ENCODE measurements around the gene PSAPL1.
"Not testable (repeated sequence)": the region's sequence is repeated elsewhere in the genome, so short reads cannot be mapped to it uniquely, and the experiment has no call there.

The PSAPL1 gene

DNA sequence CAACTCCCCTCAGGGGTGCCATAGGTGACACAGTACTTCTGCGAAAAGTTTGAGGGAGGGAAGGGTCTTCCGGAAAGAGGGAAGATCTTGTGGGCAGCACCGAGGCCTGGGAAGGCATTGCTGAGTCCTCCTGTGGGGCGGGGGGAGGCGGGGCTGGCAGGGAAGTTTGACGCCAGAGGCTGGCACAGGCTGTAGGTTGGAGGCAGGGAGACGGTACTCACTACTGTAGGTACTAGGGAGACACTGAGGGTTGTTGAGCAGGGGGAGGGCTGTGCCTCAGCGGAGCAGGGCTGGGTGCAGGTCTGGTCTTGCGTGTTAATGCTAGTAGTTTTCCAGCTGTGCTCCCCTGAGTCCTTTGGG, 23.3 kb upstream of the PSAPL1 start:
- DNase-seq, result no peak

DNA sequence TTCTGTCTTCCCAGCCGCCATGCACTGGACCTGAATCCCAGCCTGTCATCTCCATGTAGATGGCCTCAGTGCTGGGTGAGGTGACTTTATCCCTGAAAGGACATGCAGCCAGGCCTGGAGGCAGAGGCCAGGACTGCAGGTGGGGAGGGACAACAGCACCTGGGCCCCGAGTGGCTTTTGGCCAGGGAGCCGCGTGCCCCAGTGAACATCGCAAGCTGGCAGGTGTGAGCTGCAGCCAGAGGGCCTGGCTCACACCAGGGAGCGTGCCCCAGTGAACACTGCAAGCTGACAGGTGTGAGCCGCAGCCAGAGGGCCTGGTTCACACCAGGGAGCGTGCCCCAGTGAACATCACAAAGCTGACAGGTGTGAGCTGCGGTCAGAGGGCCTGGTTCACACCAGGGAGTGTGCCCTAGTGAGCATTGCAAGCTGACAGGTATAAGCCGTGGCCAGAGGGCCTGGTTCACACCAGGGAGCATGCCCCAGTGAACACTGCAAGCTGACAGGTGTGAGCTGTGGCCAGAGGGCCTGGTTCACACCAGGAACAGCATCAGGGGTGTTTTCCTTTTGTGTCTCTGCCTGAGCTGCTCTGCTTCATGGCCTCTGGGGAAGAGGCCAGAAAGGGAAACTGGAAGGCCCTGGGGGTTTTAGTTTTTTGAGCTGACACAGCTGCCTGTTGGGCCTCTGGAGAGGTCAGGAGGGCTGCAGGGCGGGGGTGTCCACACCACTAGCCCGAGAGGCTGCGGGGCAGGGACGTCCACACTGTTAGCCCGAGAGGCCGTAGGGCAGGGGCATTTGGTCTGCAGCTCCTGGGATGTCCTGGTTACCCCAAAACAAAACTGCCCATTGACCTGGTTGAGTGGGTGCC, 22.7 kb upstream of the PSAPL1 start:
- no peak for DNase-seq

DNA sequence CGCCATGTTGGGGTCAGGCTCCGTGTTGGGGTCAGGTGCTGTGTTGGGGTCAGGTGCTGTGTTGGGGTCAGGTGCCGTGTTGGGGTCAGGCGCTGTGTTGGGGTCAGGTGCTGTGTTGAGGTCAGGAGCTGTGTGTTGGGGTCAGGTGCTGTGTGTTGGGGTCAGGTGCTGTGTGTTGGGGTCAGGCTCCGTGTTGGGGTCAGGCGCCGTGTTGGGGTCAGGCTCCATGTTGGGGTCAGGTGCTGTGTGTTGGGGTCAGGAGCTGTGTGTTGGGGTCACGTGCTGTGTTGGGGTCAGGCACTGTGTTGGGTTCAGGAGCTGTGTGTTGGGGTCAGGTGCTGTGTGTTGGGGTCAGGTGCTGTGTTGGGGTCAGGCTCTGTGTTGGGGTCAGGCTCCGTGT, 18.1 kb upstream of the PSAPL1 start:
- DNase-seq, result not testable (repeated sequence)

DNA sequence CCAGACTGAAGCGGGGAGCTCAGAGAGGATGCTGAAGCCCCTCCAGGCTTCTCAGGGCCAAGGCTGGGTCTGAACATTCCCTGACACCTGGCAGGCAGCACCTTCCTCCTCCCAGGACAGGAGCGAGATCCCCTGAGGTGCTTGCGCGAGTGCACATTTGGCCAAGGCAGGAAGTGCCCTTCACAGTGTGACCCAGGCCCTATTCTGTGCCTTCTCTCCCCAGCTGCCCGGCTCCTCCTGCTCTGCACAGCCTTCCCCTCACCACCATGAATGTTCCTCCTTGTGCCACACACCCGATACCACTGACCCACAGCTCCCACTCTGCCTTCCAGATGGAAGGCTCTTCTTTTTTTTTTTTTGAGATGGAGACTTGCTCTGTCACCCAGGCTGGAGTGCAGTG, 17.1 kb upstream of the PSAPL1 start:
- DNase-seq, result no peak

DNA sequence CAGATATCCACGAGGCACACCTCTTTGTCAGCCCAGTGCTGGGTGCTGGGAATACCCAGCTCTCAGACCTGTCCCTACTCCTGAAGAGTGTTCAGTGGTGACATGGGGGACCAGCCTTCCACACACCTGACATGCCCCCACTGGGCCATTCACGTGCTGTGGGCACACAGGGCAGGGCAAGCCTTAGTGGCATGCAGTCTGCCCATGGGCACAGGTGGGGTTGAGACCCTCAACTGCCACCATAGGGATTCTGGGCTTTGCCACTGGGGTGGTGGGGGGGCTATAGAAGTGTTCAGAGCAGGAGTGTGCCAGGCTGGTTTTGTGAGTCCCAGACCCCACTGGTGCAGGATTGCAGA, 16.7 kb upstream of the PSAPL1 start:
- no peak for DNase-seq

DNA sequence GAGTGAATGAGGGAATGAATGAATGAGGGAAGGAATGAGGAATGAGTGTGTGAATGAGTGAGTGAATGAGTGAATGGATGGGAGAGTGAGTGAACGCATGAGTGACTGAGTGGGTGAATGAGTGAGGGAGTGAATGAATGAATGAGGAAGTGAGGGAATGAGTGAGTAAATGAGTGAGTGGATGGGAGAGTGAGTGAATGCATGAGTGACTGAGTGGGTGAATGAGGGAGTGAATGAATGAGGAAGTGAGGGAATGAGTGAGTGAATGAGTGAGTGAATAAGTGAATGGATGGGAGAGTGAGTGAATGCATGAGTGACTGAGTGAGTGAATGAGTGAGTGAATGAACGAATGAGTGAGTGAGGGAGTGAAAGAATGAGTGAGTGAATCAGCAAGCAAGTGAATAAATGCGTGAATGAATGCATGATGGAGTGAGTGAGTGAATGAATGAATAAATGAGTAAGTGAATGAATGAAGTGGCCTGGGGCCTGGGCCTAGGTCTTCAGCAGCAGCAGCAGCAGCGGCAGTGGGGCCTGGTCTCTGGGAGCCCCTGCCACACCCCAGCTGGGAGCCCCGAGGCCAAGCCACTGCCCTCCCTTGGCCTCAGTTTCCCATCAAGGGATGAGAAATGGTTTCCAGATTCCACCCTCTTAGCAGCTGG, 16.2 kb upstream of the PSAPL1 start:
- no peak for DNase-seq

DNA sequence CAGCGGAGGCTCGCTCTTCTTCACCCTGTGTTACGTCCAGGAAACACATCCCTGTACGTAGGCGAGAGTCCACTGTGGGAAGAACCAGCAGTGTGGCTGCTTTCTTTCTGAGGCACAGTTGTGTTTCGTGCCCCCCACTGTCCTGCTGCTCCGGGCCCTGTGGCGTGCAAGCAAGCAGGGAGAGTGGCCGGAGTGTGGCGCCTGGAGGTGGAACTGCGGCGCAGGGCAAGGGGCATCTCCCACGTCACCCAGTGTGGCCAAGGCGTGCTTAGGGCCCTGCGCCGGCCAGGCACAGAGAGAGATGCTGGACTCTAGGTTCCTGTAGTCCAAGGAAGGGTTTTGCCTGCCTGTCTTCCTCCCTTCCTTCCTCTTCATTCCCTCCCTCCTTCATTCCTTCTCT, 13.3 kb upstream of the PSAPL1 start:
- DNase-seq, result no peak

DNA sequence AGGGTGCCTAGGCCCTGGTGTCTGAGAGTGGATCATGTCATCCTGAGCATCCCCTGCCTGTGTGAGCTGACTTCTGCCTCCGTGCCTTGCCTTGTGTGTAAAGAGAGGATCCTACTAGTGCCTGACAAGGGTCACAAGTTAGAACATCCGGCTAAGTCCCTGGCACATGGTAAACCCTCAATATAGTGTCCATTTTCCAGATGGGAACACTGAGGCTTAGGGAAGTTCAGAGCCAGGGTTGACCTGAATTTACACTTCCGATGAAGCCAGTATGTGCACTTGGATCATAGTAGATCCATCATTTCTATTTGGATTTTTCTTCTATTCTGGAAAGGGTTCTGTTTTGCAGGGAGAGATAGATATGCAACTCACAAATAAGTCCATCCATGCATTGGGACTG, 12.5 kb upstream of the PSAPL1 start:
- no peak for DNase-seq

DNA sequence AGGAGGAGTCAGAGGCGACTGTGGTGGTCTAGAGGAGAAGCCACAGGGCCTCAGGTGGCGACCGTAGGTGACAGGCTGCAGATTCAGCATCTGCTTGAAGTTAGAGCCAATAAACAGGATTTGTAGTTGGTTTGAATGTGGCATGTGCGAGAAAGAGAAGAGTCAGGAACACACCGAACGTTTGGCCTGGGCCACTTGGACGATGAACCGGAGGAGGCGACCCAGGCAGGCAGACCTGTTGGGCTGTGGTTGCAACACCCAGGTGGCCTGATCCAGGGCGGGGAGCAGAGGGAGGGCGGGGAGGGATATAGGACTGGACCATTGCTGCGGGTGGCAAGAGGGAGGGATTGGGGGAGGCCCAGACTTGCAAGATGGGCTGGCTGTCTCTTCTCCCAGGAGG, 10.0 kb upstream of the PSAPL1 start:
- no peak for DNase-seq

DNA sequence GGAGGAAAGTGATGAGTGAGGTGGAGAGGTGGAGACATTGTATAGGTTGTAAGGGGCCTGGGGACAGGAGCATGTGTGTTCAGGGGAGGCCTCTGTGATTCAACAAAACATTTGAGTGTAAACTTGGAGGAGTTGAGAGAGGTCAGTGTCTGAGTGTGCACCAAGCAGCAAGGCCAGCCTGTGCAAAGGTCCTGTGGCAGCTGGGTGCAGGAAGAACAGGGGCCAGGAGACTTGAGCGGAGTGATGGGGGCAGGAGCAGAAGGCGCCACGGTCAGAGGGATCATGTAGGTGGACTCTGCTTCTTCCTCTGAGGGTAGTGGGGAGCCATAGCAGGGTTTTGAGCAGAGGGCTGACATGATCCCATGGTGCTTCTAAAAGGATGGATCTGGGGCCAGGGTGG, 9.6 kb upstream of the PSAPL1 start:
- DNase-seq, result no peak

DNA sequence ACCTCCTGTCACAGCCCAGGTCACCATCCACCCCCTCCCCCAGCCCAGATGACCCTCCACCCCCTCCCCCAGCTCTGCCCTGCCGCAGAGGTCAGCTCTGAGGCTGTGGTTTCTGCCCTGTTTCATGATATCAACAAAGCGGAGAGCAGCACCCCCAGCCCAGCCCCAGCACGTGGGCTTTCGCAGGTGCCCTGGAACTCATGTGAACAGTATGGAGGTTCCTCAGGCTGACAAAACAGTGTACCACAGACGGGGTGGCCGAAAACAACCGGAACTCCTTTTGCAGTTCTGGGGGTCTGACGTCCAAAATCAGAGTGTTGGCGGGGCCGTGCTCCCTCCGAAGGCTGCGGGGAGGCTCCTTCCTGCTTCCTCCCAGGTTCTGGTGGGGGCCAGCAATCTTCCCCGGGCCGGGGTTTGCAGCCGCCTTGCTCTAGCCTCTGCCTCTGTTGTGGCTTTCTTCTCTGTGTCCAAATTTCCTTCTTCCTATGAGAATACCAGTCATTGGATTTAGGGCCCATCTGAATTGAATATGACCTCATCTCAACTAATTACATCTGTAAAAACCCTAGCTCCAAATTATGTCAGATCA, 7.9 kb upstream of the PSAPL1 start:
- no peak for DNase-seq

DNA sequence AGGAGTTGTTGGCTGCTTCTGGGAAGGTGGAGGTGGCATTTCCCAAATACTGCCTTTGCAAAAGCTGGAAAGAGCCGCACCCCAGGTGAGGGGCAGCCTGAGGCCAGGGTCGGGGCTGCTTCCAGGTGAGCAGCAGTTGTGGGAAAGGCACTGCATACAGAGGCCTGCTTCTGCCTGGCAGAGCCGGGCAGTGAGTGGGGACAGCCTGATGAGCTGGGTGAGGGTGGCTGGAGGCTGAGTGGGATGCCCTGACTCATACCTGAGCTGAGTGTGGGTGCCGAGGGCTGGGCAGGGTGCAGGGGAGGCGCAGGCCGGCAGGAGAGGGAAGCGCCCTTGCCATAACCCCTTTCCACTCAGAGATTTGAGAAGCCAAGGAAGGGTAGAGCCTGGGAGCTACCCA, 6.5 kb upstream of the PSAPL1 start:
- no peak for DNase-seq

DNA sequence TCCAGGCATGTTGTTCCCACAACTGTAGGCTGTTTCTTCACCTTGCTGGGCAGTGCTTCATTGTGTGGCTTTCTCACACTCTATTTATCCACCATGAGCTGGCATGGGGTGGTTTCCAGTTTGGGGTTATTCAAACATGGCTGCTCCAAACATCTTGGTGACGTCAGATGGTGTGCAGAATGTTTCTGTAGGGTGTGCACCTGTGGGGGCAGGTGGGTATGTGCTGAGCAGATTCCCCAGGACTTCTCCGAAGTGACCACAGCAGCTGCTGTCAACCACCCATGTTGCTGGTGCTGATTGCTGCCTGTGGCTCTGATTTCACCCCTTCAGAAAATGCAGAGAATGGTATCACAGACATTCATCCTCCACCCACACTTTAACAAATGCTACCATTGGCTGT, 5.0 kb upstream of the PSAPL1 start:
- no peak for DNase-seq

DNA sequence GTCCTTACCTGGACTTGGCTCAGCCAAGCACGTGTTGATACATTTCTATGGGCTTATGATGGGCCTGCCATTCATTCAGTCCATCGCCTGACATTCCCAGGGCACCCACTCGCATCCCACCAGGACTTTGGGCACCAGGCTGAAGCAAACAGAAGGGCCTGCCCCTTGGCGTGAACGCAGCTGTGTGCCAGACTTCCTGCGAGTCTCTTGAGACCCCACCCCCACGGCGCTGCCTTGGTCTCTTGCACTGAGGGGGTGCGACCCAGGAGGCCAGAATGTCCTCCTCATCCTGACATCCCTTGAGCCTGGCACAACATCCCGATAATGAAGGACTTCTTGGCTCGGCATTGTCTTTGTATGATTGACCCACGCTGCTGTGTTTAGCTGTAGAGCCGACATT, 1.5 kb upstream of the PSAPL1 start:
- DNase-seq, result no peak

DNA sequence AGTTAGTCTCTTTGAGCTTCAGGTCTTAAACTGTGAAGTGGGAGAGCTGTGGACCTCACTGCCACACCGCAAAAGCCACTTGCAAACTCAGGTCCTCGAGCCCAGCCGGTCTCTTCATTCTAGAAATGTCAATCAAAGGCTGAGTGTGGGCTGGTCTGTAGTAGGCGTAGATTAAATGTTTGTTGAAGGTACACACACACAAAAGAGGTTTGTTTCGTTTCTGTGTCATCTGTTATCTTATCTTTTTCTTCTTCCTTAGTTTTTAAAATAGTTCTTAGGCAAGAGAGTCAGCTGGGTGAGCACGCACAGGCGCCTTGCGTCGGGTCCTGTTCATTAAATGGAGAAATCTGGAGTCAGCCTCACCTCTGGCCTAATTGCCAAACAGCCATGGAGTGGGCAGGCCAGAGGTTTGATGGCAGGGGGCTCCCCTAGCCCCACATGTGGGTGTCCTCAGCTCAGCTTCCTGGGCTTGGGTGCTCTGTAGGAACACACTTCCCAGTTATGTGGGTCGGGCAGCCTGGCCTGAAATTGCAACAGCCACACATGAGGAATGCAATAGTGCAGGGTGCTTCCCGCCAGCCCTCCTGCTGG, 836 bp upstream of the PSAPL1 start:
- DNase-seq, result no peak

DNA sequence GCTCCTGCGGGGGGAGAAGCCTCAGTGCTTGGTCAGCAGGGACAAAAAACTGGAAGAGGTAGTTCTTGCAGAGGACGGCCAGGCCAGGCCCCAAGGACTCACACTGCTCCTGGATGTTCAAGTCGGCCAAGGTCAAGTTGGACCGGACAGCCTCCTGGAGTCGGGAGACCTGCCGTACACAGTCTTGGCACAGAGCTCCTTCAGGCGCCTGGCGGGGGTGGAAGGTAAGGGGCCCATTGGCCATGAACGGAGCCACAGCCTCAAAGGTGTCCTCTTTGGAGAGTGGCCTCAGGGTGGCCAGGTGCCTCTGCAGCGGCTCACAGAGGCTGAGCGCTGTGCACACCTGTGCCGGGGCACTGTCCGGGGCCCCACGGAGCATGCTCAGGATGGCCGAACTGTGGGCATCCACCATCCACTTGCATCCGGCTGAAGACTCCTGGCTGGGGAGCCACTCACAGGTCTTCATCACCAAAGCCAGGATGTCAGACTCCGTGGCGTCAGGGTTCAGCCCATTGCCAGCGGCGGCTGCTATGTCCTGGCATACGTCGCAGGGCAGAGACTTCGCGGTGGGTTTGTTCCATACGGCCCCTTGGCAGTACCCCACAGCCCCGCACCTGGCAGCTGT, 477 bp downstream of the PSAPL1 start:
- DNase-seq, result no peak

DNA sequence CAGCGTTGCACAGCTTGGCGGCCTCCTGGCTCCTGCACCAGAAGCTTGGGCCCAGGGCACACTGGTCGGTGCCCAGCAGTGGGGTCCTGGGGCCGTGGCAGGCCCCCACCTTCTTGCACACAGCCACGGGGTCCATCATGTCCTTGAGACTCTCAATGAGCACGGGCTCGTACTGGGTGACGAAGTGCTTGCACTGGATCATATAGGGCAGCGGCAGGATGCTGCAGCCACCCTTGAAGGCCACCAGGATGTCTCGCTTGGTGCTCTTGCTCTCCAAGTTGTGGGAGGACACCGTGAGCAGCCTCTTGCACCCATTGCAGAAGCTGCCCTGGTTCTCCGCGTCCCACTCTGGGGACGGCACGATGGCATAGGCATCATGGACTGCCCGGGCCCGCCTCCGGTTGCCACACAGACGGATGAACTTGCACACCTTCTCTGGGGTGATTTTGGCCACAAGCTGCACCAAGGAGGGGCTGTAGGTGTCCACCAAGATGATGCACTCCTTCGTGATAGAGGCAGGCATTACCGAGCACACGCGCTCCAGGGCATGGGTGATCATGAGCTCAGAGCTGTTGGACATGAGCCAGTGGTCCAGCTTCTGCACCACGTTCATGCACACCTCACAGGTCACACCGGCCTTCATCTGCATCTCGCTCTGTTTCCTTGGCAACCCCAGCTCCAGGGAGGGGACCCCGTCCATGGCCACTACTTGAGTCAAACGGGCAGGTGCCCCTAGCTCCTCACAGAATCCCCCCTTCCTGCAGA, 1.2 kb downstream of the PSAPL1 start:
- no peak for DNase-seq

DNA sequence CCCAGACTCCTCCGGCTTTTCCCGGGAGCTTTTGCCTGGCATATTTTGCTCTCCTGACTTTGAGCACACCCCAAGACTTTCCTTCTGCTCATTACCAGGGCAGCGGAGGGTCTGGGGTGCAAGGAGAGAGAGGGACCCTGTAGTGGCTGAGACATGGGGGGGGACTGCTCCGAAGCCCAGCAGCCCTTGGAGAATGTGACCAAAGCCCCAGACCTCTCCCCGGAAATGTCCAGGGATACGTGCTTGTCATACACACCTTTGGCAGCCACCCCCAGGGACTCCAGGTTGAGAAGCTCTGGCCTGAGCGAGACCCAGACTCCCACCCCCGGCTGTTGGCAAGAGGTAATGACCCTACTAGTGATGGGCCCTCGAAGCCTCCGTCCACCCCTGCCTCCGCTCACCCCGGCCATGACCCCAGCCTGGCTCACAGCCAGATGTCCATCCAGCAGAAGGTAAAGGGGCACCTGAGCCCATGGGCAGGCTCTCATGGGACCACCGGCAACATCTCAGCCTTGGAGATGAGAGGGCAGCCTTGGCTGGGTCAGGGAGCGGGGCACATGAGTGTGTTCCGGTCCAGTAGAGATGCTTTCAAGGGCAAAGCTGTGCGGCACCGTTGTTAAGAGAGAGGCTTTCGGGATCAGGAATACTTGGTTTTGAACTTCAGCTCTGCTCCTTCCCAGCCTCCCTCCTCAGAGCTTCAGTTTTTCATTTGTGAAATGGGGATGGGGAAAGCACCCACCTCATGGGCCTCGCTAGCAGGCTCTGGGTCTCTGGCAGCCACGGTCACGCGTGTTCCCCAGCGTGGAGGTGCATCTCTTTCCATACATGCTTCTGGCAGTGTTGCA, 2.0 kb downstream of the PSAPL1 start:
- DNase-seq, result no peak

DNA sequence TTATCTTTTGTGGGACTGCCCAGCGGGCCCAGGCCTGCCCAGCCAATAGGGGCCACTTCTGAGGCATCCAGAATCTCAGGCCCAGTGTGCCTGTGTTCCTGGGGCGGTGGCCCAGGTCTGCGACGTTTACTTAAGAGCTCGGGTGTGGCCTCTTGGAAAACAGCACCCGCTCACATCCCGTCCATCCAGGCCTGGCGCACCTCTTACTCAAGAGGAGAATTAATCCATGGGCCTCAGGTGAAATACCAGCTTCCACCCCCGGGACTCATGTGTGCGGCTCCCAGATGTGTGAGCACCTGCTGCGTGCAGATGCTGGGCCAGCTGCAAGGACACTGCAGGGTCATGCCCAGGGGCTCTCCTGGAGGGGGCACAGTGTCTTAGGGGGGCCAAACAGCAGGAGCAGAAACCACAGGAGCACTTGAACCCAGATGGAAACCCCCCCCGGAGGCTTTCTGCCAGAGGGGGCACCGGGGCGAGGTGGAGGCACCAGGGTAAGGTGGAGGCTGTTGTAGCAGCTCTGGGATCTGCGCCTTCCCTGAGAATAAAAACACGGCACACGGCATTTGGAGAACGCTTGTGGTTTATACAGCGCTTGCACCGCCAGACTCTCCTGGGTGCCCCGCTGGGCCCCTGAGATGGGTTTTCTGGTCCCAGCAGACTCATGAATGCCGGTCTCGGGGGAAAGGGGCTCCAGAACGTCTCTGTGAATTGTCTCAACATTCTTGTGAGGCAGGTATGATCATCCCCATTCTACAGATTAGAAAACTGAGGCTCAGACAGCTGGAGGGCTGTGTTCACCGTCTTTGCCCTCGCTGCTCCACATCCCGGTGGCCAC, 2.8 kb downstream of the PSAPL1 start:
- no peak for DNase-seq

DNA sequence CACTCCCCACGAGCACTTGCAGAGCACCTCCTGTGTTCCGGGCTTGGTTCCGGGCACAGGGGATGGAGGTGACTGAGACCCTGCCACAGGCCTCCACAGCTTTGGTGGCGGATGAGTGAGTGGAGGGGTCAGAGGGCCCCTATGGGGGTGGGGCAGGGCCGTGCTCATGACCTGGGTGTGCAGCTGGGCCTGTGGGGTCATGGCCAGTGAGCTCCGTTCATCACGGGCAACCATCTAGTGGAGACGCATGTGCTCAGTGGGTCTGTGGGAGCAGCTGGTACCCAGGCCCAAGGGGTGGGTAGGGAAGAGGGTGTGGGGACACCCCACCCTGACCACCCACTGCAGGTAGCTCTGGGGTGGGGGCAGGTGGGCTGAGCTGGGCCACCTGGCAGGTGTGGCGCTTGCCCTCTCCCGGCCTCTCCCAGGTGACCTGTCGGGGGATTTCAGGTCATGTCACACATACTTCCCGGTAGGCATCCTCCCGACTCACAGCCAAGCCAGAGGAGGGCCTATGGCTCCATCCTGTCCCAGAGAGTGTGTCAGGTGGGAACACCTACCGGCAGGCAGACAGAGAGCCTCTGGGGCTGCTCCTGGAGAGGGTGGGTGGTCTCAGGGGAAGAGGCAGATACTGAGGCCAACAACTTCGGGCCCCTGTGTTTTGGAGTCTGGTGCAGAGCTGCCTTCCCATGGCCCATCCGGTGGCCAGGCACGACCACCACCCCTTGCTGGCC, 3.6 kb downstream of the PSAPL1 start:
- no peak for DNase-seq
